IMR-90 (cell line): Measurements from ENCODE around the gene DZIP1L. TPM values are rescaled to one million over a fixed set of nuclear protein-coding genes. Genes with fewer than 3 reads are reported as not detected.

ENCODE experiments used
- ATAC-seq: fragments of 200-7000 bp; cut with Tn5 transposase; 2 replicates; pipeline ENCODE4 v1.9.1; 2020; ENCODE audit warnings: low read depth, mild to moderate bottlenecking, moderate library complexity
- BruUV-seq: library from RNA; stranded (reverse); fragments of 400-500 nt; replicated peaks from 2 replicates; lab custom pipeline; 2021; lab: Mats Ljungman, UMichigan
- CTCF ChIA-PET: fragments of 300-600 bp; formaldehyde crosslinking; extraction: SDS; loops from one replicate; lab custom pipeline; 2021; ENCODE audit warnings: antibody characterized with exemption; lab: Yijun Ruan, JAX
- POLR2A ChIA-PET: fragments of 300-600 bp; sonication (Branson Sonifier 250); formaldehyde crosslinking; loops from one replicate; lab custom pipeline; 2022; ENCODE audit warnings: antibody characterized with exemption; ENCODE audit not compliant: unreplicated experiment; lab: Charles Lee
- DNase-seq: peaks from one replicate; pipeline ENCODE4 v3.0.0; 2013
- H2AFZ ChIP-seq: replicated peaks from 2 replicates; pipeline ENCODE3; 2013; ENCODE audit warnings: low read length, mild to moderate bottlenecking; ENCODE audit not compliant: poor library complexity
- H2AK5ac ChIP-seq: 2 replicates; pipeline ENCODE4 v1.6.1; 2013; ENCODE audit warnings: low read depth, low read length, inconsistent platforms
- H2AK9ac ChIP-seq: replicated peaks from 2 replicates; pipeline ENCODE3; 2013; ENCODE audit warnings: mild to moderate bottlenecking, low read depth, low read length, moderate library complexity; ENCODE audit not compliant: poor library complexity
- H2BK120ac ChIP-seq: 2 replicates; pipeline ENCODE4 v1.6.1; 2013; ENCODE audit warnings: low read depth, low read length, inconsistent platforms
- H2BK15ac ChIP-seq: 3 replicates; pipeline ENCODE4 v1.6.1; 2013; ENCODE audit warnings: low read depth, low read length, inconsistent platforms
- H2BK20ac ChIP-seq: 2 replicates; pipeline ENCODE4 v1.6.1; 2013; ENCODE audit warnings: low read depth, mild to moderate bottlenecking, inconsistent platforms, low read length, moderate library complexity
- H2BK5ac ChIP-seq: 2 replicates; pipeline ENCODE4 v1.6.1; 2013; ENCODE audit warnings: mild to moderate bottlenecking, low read depth, low read length, inconsistent platforms; ENCODE audit not compliant: poor library complexity, severe bottlenecking
- H3K14ac ChIP-seq: replicated peaks from 2 replicates; pipeline ENCODE4 v1.6.1; 2013; ENCODE audit warnings: low read depth, low read length, inconsistent platforms
- H3K18ac ChIP-seq: 2 replicates; pipeline ENCODE4 v1.6.1; 2013; ENCODE audit warnings: low read depth, low read length, control low read depth
- H3K23ac ChIP-seq: 2 replicates; pipeline ENCODE4 v1.6.1; 2013; ENCODE audit warnings: low read depth, low read length, inconsistent platforms
- H3K27ac ChIP-seq: 2 replicates; pipeline ENCODE4 v1.5.1; 2013; ENCODE audit warnings: mild to moderate bottlenecking, control low read depth, low read length; ENCODE audit not compliant: insufficient read depth
- H3K27me3 ChIP-seq: 2 replicates; pipeline ENCODE4 v1.6.1; 2013; ENCODE audit warnings: low read length; ENCODE audit not compliant: control insufficient read depth, insufficient read depth
- H3K36me3 ChIP-seq: 2 replicates; pipeline ENCODE4 v1.6.1; 2013; ENCODE audit warnings: low read length, mixed read lengths; ENCODE audit not compliant: control insufficient read depth, insufficient read depth
- H3K4ac ChIP-seq: 2 replicates; pipeline ENCODE4 v1.6.1; 2013; ENCODE audit warnings: low read depth, low read length, inconsistent platforms
- H3K4me1 ChIP-seq: 2 replicates; pipeline ENCODE4 v1.6.1; 2013; ENCODE audit warnings: low read length, mixed read lengths; ENCODE audit not compliant: control insufficient read depth, insufficient read depth
- H3K4me2 ChIP-seq: 2 replicates; pipeline ENCODE4 v1.6.1; 2013; ENCODE audit warnings: low read depth, mild to moderate bottlenecking, control low read depth, low read length, moderate library complexity
- H3K4me3 ChIP-seq: 2 replicates; pipeline ENCODE4 v1.5.1; 2013; ENCODE audit warnings: low read depth, mild to moderate bottlenecking, control low read depth, low read length, moderate library complexity; ENCODE audit not compliant: insufficient read depth
- H3K56ac ChIP-seq: 2 replicates; pipeline ENCODE4 v1.6.1; 2013; ENCODE audit warnings: low read length, inconsistent platforms; ENCODE audit not compliant: insufficient read depth; ENCODE audit errors: extremely low read depth
- H3K79me1 ChIP-seq, 2 experiments: 2 replicates each; pipeline ENCODE4 v1.6.1; 2013; ENCODE audit warnings: low read length in 2 of 2, inconsistent platforms in 1 of 2, low read depth in 1 of 2
- H3K9ac ChIP-seq: 2 replicates; pipeline ENCODE4 v1.6.1; 2013; ENCODE audit warnings: low read depth, low read length, control low read depth
- H3K9me1 ChIP-seq: 2 replicates; pipeline ENCODE4 v1.6.1; 2013; ENCODE audit warnings: low read length, inconsistent platforms; ENCODE audit not compliant: insufficient read depth
- H3K9me3 ChIP-seq: 2 replicates; pipeline ENCODE4 v1.6.1; 2013; ENCODE audit warnings: low read length; ENCODE audit not compliant: control insufficient read depth, insufficient read depth
- H4K20me1 ChIP-seq: 2 replicates; pipeline ENCODE4 v1.6.1; 2013; ENCODE audit warnings: low read length, inconsistent platforms; ENCODE audit not compliant: insufficient read depth
- H4K5ac ChIP-seq: 2 replicates; pipeline ENCODE4 v1.6.1; 2013; ENCODE audit warnings: mild to moderate bottlenecking, low read depth, low read length, control low read depth
- H4K8ac ChIP-seq, 2 experiments: 2 replicates each; pipeline ENCODE4 v1.6.1; 2013; ENCODE audit warnings: low read depth in 2 of 2, low read length in 2 of 2, control low read depth in 1 of 2, inconsistent platforms in 1 of 2
- H4K91ac ChIP-seq: 2 replicates; pipeline ENCODE4 v1.6.1; 2013; ENCODE audit warnings: low read depth, low read length, inconsistent platforms; ENCODE audit not compliant: insufficient read depth
- FOS ChIP-seq: fragments of 150-350 bp; IDR thresholded peaks from 2 replicates; pipeline ENCODE4 v1.6.1; 2016; ENCODE audit warnings: low read depth, low read length
- NFE2L2 ChIP-seq: fragments of 150-350 bp; IDR thresholded peaks from 2 replicates; pipeline ENCODE4 v1.6.1; 2016; ENCODE audit warnings: low read depth, mild to moderate bottlenecking, low read length
- SMC3 ChIP-seq: fragments of 150-350 bp; IDR thresholded peaks from 2 replicates; pipeline ENCODE4 v1.6.1; 2016; ENCODE audit warnings: low read depth, mild to moderate bottlenecking, antibody characterized with exemption, low read length, moderate library complexity
- WGBS, 2 experiments: methylation state at CpG; one replicate each; pipeline versions ENCODE4 v1.1.5 to v1.1.7; 2013; ENCODE audit warnings: missing lambda C conversion rate in 2 of 2; ENCODE audit not compliant: insufficient read length in 1 of 2; ENCODE audit errors: extremely low coverage in 2 of 2; 5-methylcytosine and 5-hydroxymethylcytosine counted together
- dilution Hi-C: fragments of 300-500 bp; cut with HindIII; formaldehyde crosslinking; loops from one replicate; pipeline ENCODE4 v1.14.3; 2018; ENCODE audit warnings: low sequenced_read_pairs; ENCODE audit not compliant: unreplicated experiment
- in situ Hi-C: fragments of 300-500 bp; cut with MboI; formaldehyde crosslinking; loops from 3 replicates; pipeline ENCODE4 v1.14.3; 2019; ENCODE audit warnings: low sequenced_read_pairs, inconsistent platforms, mixed read lengths
- intact Hi-C: fragments of 100-400 bp; cut with micrococcal nuclease; formaldehyde crosslinking; loops from 2 replicates; pipeline ENCODE4 v1.10.0; 2022
- polyA plus RNA-seq, 3 experiments: library from polyadenylated mRNA; depleted of rRNA; stranded (reverse); fragments of >200 nt; gene quantifications; 2 replicates each; pipeline ENCODE4 v1.2.3, GENCODE V29; 2012; ENCODE audit warnings: low replicate concordance in 1 of 3
- total RNA-seq: library from RNA; depleted of rRNA; stranded (reverse); fragments of >200 nt; gene quantifications from 2 replicates; pipeline ENCODE4 v1.2.3, GENCODE V29; 2012
- TF ChIP-seq, protein P1 (sequence below): conservative IDR thresholded peaks from 2 replicates; pipeline ENCODE4 v1.5.1; 2012; ENCODE audit warnings: mild to moderate bottlenecking, low read depth, low read length, improper control_type of control experiment

Gene DZIP1L
- total and polyA plus RNA-seq, 2 of the 4 experiments (the other 2 are of a cell fraction), result 12.9 to 14.7 TPM

DNA sequence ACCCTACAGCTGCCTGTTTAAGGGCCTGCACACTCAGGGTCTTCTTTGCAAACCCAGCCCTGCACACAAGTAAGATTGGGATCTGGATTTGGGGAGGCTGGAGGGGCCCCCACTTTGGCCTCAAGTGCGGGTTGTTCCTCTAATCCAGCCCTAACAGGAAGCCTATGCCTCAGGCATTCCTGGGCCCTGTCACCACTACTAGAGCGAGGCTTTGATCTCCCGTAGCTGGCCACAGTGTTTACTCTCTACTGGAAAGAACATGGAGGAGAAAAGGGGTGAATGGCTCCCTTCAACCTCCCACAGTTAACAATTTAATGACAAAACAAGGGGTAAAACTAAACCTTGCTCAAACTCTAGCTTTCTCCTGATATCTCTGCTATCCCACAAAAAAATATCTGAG is 48.4 kb downstream of the DZIP1L start:
- TF ChIP-seq, protein P1, sequence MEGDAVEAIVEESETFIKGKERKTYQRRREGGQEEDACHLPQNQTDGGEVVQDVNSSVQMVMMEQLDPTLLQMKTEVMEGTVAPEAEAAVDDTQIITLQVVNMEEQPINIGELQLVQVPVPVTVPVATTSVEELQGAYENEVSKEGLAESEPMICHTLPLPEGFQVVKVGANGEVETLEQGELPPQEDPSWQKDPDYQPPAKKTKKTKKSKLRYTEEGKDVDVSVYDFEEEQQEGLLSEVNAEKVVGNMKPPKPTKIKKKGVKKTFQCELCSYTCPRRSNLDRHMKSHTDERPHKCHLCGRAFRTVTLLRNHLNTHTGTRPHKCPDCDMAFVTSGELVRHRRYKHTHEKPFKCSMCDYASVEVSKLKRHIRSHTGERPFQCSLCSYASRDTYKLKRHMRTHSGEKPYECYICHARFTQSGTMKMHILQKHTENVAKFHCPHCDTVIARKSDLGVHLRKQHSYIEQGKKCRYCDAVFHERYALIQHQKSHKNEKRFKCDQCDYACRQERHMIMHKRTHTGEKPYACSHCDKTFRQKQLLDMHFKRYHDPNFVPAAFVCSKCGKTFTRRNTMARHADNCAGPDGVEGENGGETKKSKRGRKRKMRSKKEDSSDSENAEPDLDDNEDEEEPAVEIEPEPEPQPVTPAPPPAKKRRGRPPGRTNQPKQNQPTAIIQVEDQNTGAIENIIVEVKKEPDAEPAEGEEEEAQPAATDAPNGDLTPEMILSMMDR, result no peak
- TF ChIP-seq SMC3 (no peak), FOS (no peak), NFE2L2 (no peak)
- H3K18ac ChIP-seq, result 0 out of 2 replicates have a peak overlapping the region, but pooled peaks have one; percentile 46
- intact Hi-C loops, result loop anchor here (5.0 to 10.0 kb wide), 3 partner anchors 178 to 360 kb away; partner anchors contain the start of gene MRAS
- peak overlapping the region; percentile 53; the same call in 1 of the 2 replicates for H4K5ac ChIP-seq
- ChIA-PET POLR2A (no interaction called here), CTCF (interaction anchor here (1.8 to 2.7 kb wide), 2 partner anchors 48 to 52 kb away, joined by 3 to 14 read pairs; partner anchors contain the start of gene DZIP1L)
- no peak overlapping the region; the same call in 1 of the 2 replicates for H3K23ac ChIP-seq
- in situ Hi-C loops, result loop anchor here (5.0 to 10.0 kb wide), 2 partner anchors 50 to 858 kb away; partner anchors contain the start of gene DZIP1L
- dilution Hi-C loops, result no loop called here
- no peak overlapping the region for H3K56ac ChIP-seq
- H3K36me3 ChIP-seq, result peaks cover 45% of the 10 kb centered on the region
- H3K9me1 ChIP-seq, result peaks cover 4% of the 10 kb centered on the region; the same call in 1 of the 2 replicates
- H3K9ac ChIP-seq, result no peak overlapping the region
- no peak overlapping the region for H3K14ac ChIP-seq
- peaks cover 11% of the 10 kb centered on the region; the same call in 1 of the 2 replicates for H4K20me1 ChIP-seq
- WGBS, 2 experiments, result no CpG with 5 or more reads among the region's 3 CpGs
- H2AK5ac ChIP-seq, result peak overlapping the region; percentile 9; the same call in 1 of the 2 replicates
- peak overlapping the region; percentile 24; the same call in 1 of the 2 replicates for H3K4me2 ChIP-seq
- ATAC-seq (peak; percentile 60), DNase-seq (peak; percentile 66)
- peak overlapping the region in 1 of 2 experiments; percentile 11; a peak in 2 of 4 replicates for H4K8ac ChIP-seq
- peak overlapping the region; percentile 5; the same call in 1 of the 2 replicates for H4K91ac ChIP-seq
- peaks cover 3 to 23% of the 10 kb centered on the region in 2 experiments for H3K79me1 ChIP-seq
- H2BK20ac ChIP-seq, result no peak overlapping the region
- H2AFZ ChIP-seq, result no peak overlapping the region
- H2BK15ac ChIP-seq, result no peak overlapping the region
- no peak overlapping the region for H3K4me3 ChIP-seq
- peak overlapping the region; percentile 45; the same call in 1 of the 2 replicates for H2BK120ac ChIP-seq
- H2AK9ac ChIP-seq, result peak overlapping the region; percentile 19
- BruUV-seq, result no TSS peak
- peak overlapping the region; percentile 34; the same call in 1 of the 2 replicates for H3K4ac ChIP-seq
- H3K27ac ChIP-seq, result peak overlapping the region; percentile 44; the same call in 1 of the 2 replicates
- H3K4me1 ChIP-seq, result peaks cover 17% of the 10 kb centered on the region
- peak overlapping the region; percentile 51 for H2BK5ac ChIP-seq
- no peaks in the 10 kb centered on the region for H3K27me3 ChIP-seq
- no peaks in the 10 kb centered on the region for H3K9me3 ChIP-seq
